PC-3 (cell line): ENCODE data around the gene OSTM1. TPM values are rescaled to one million over a fixed set of nuclear protein-coding genes. Genes with fewer than 3 reads are reported as not detected.

Source experiments
- ATAC-seq: fragments of 200-7000 bp; cut with Tn5 transposase; 2 replicates; pipeline ENCODE4 v1.9.1; 2020; ENCODE audit warnings: mild to moderate bottlenecking, moderate library complexity
- BruUV-seq: library from RNA; stranded (reverse); fragments of 400-500 nt; replicated peaks from 2 replicates; lab custom pipeline; 2021; lab: Mats Ljungman, UMichigan
- CTCF ChIA-PET: fragments of 300-600 bp; sonication (Branson Sonifier 250); formaldehyde crosslinking; loops from one replicate; lab custom pipeline; 2022; ENCODE audit warnings: antibody characterized with exemption; lab: Charles Lee
- POLR2A ChIA-PET: fragments of 300-600 bp; sonication (Branson Sonifier 250); formaldehyde crosslinking; loops from one replicate; lab custom pipeline; 2022; ENCODE audit warnings: antibody characterized with exemption; ENCODE audit not compliant: unreplicated experiment; lab: Charles Lee
- DNase-seq: peaks from one replicate; pipeline ENCODE4 v3.0.0-alpha.2; 2015
- H2AFZ ChIP-seq: fragments of 300-600 bp; sonication (generic); 2 replicates; pipeline ENCODE4 v1.6.0; 2016; ENCODE audit warnings: antibody characterized with exemption, low read length
- H3F3A ChIP-seq: fragments of 300-600 bp; sonication (generic); one replicate; pipeline ENCODE4 v1.6.0; 2017; ENCODE audit warnings: antibody characterized with exemption, low read length, control low read depth, mild to moderate bottlenecking; ENCODE audit not compliant: unreplicated experiment
- H3K27ac ChIP-seq: fragments of 300-600 bp; sonication (generic); 2 replicates; pipeline ENCODE4 v1.5.1; 2016; ENCODE audit warnings: mild to moderate bottlenecking, low read length
- H3K27me3 ChIP-seq: fragments of 300-600 bp; sonication (generic); 2 replicates; pipeline ENCODE4 v1.6.1; 2016; ENCODE audit warnings: low read length, mixed read lengths
- H3K36me3 ChIP-seq: fragments of 300-600 bp; sonication (generic); 2 replicates; pipeline ENCODE4 v1.6.1; 2016; ENCODE audit warnings: low read depth, mixed run types, low read length, mixed read lengths
- H3K4me1 ChIP-seq: fragments of 300-600 bp; sonication (generic); 2 replicates; pipeline ENCODE4 v1.5.1; 2016; ENCODE audit warnings: low read length; ENCODE audit not compliant: insufficient read depth
- H3K4me2 ChIP-seq: fragments of 300-600 bp; sonication (generic); 2 replicates; pipeline ENCODE4 v1.6.0; 2016; ENCODE audit warnings: low read length
- H3K4me3 ChIP-seq: fragments of 300-600 bp; sonication (generic); 2 replicates; pipeline ENCODE4 v1.5.1; 2016; ENCODE audit warnings: mild to moderate bottlenecking, low read length, mixed read lengths
- H3K79me2 ChIP-seq: fragments of 300-600 bp; sonication (generic); 2 replicates; pipeline ENCODE4 v1.6.1; 2017; ENCODE audit warnings: low read length, mixed read lengths
- H3K9ac ChIP-seq: fragments of 300-600 bp; sonication (generic); 2 replicates; pipeline ENCODE4 v1.6.0; 2016; ENCODE audit warnings: mild to moderate bottlenecking, low read length
- H3K9me2 ChIP-seq: fragments of 300-600 bp; sonication (generic); replicated peaks from 2 replicates; pipeline ENCODE4 v1.6.1; 2016; ENCODE audit warnings: mixed run types, low read length, mixed read lengths
- H3K9me3 ChIP-seq: fragments of 300-600 bp; sonication (generic); 2 replicates; pipeline ENCODE4 v1.6.1; 2016; ENCODE audit warnings: low read length, mixed read lengths
- H4K20me1 ChIP-seq: fragments of 300-600 bp; sonication (generic); 2 replicates; pipeline ENCODE4 v1.6.1; 2016; ENCODE audit warnings: low read length, mixed read lengths
- EZH2 ChIP-seq: fragments of 300-600 bp; sonication (generic); IDR thresholded peaks from one replicate; pipeline ENCODE4 v1.6.1; 2017; ENCODE audit warnings: antibody characterized with exemption, mild to moderate bottlenecking, low read length; ENCODE audit not compliant: unreplicated experiment
- EZH2phosphoT487 ChIP-seq: fragments of 300-600 bp; sonication (generic); IDR thresholded peaks from 2 replicates; pipeline ENCODE4 v1.6.1; 2018; ENCODE audit warnings: mild to moderate bottlenecking, antibody characterized with exemption, low read length, borderline replicate concordance
- intact Hi-C: fragments of 100-400 bp; cut with micrococcal nuclease; formaldehyde crosslinking; loops from 2 replicates; pipeline ENCODE4 v1.9.0; 2023
- total RNA-seq: library from RNA; depleted of rRNA; stranded (reverse); fragments of >200 nt; gene quantifications from 2 replicates; pipeline ENCODE4 v1.2.3, GENCODE V29; 2014; rRNA removed
- TF ChIP-seq, protein P1 (sequence below): fragments of 300-600 bp; sonication (generic); conservative IDR thresholded peaks from 2 replicates; pipeline ENCODE4 v1.5.1; 2017; ENCODE audit warnings: antibody characterized with exemption, low read depth, mild to moderate bottlenecking, low read length

The OSTM1 gene
- total RNA-seq, 1 experiment from 2014 or later, result 13.5 TPM

DNA sequence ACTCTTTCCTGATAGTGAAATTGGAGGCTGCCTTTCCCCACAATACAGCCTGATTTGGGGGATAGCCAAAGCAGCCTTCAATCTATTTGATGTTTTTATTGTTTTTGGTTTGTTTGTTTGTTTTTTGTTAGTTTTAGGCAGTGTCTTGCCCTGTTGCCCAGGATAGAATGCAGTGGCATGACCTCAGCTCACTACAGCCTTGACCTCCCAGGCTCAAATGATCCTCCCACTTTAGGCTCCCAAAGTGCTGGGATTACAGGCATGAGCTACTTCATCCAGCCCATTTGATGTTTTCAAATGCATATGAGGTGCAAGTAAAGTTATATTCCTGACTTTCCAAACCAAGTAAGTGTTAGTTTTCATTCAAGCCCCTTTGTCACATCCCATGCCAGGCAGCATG lies 75.2 kb downstream of the OSTM1 start:
- no peaks in the 10 kb centered on the region for H4K20me1 ChIP-seq
- no peaks in the 10 kb centered on the region for H3K9me3 ChIP-seq
- ATAC-seq (no peak), DNase-seq (no peak)
- H3K27ac ChIP-seq, result no peak overlapping the region
- TF ChIP-seq EZH2phosphoT487 (no peak), EZH2 (no peak)
- TF ChIP-seq, protein P1, sequence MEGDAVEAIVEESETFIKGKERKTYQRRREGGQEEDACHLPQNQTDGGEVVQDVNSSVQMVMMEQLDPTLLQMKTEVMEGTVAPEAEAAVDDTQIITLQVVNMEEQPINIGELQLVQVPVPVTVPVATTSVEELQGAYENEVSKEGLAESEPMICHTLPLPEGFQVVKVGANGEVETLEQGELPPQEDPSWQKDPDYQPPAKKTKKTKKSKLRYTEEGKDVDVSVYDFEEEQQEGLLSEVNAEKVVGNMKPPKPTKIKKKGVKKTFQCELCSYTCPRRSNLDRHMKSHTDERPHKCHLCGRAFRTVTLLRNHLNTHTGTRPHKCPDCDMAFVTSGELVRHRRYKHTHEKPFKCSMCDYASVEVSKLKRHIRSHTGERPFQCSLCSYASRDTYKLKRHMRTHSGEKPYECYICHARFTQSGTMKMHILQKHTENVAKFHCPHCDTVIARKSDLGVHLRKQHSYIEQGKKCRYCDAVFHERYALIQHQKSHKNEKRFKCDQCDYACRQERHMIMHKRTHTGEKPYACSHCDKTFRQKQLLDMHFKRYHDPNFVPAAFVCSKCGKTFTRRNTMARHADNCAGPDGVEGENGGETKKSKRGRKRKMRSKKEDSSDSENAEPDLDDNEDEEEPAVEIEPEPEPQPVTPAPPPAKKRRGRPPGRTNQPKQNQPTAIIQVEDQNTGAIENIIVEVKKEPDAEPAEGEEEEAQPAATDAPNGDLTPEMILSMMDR, result no peak
- POLR2A ChIA-PET, result no interaction called here
- H3K36me3 ChIP-seq, result no peaks in the 10 kb centered on the region
- no peaks in the 10 kb centered on the region for H3F3A ChIP-seq
- no peaks in the 10 kb centered on the region for H3K27me3 ChIP-seq
- no peaks in the 10 kb centered on the region for H3K9me2 ChIP-seq
- H3K4me2 ChIP-seq, result no peak overlapping the region
- no TSS peak for BruUV-seq
- no peak overlapping the region for H3K4me3 ChIP-seq
- H3K4me1 ChIP-seq, result peaks cover 13% of the 10 kb centered on the region
- intact Hi-C loops, result no loop called here
- no peaks in the 10 kb centered on the region for H3K79me2 ChIP-seq
- no peak overlapping the region for H3K9ac ChIP-seq
- H2AFZ ChIP-seq, result no peak overlapping the region
- CTCF ChIA-PET, result no interaction called here

DNA sequence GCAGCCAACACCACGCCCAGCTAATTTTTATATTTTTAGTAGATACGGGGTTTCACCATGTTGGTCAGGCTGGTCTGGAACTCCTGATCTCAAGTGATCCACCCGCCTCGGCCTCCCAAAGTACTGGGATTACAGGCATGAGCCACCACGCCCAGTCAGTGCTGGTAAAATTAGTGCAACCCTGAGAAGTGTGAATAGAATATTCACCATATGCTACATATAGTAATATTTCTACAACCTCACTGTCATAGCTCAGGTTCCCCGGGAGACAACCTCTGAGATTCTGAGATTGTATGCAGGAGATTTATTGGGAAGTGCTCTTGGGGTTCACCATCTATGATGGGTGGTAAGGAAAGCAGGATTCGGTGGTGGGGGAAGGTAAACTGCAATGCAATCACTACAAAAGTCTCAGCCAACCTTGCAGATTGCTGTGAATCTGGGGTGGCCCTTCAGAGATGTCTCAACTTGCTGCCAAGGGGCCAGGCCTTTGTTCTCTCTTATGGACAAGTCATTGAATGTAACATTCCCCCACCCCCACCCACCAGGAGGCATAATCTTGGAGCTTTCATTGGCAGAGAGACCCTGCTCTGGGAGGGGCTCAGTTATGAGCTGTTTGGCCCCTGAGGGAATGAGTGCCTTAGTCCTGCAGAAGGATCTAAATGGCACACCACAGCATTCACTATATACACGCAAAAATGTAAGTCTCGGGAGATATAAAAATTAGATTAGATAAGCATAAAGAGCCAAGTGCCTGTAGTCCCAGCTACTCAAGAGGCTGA lies 82.6 kb downstream of the OSTM1 start:
- Histone ChIP-seq H2AFZ (no peak overlapping the region), H3K9me2 (no peaks in the 10 kb centered on the region), H3K27ac (no peak overlapping the region), H3K27me3 (no peaks in the 10 kb centered on the region), H3K4me2 (no peak overlapping the region), H3F3A (no peaks in the 10 kb centered on the region), H3K4me3 (no peak overlapping the region), H3K4me1 (no peaks in the 10 kb centered on the region), H3K79me2 (no peaks in the 10 kb centered on the region), H3K9ac (no peak overlapping the region), H4K20me1 (no peaks in the 10 kb centered on the region), H3K36me3 (no peaks in the 10 kb centered on the region), H3K9me3 (no peaks in the 10 kb centered on the region)
- ChIA-PET POLR2A (interaction anchor here (0.5 kb wide), 1 partner anchor 302 kb away, joined by 3 read pairs; no protein-coding TSS in a partner anchor), CTCF (no interaction called here)
- intact Hi-C loops, result no loop called here
- no TSS peak for BruUV-seq
- TF ChIP-seq EZH2, result no peak
- TF ChIP-seq, protein P1, result no peak
- TF ChIP-seq EZH2phosphoT487, result no peak
- ATAC-seq, result no peak
- no peak for DNase-seq

Other genes starting within 250 kb of the OSTM1 start
- 12.2 and 16.0 TPM in 2 replicates for gene SEC63, start 116.5 kb downstream of the OSTM1 start, total RNA-seq
- gene NR2E1, start 91.3 kb upstream of the OSTM1 start, total RNA-seq, result 0.07 TPM in 1 of 2 replicates, not detected in the other
- gene SNX3, start 186.3 kb upstream of the OSTM1 start, total RNA-seq, result 92.7 and 110 TPM in 2 replicates
- gene AFG1L, start 220.3 kb upstream of the OSTM1 start, total RNA-seq, result 3.6 and 4.1 TPM in 2 replicates